NCI-H1092 treated with DMSO at 0.1 percent for 48 hours (cell line): ENCODE measurements around the gene LCE1C.

Experiments
- DNase-seq: peaks from one replicate; lab custom pipeline; 2025; lab: John Stamatoyannopoulos, UW

Gene LCE1C

DNA sequence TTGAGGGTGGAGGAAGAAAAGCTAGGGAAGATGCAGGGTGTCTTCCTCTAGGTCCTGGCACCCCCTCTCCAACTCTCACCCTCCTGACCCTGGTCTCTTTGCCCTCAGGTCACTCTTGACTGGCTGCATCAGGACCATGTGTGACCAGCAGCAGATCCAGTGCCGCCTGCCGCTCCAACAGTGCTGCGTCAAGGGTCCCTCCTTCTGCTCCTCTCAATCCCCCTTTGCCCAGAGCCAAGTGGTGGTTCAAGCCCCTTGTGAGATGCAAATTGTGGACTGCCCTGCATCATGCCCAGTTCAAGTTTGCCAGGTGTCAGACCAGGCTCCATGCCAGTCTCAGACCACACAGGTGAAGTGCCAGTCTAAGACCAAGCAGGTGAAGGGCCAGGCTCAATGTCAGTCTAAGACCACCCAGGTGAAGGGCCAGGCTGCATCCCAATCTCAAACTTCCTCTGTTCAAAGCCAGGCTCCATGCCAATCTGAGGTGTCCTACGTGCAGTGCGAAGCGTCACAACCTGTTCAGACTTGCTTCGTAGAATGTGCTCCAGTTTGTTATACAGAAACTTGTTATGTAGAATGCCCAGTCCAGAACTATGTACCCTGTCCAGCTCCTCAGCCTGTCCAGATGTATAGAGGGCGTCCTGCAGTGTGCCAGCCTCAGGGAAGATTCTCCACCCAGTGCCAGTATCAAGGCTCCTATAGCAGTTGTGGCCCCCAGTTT, 46.8 kb downstream of the LCE1C start:
- no peak for DNase-seq

DNA sequence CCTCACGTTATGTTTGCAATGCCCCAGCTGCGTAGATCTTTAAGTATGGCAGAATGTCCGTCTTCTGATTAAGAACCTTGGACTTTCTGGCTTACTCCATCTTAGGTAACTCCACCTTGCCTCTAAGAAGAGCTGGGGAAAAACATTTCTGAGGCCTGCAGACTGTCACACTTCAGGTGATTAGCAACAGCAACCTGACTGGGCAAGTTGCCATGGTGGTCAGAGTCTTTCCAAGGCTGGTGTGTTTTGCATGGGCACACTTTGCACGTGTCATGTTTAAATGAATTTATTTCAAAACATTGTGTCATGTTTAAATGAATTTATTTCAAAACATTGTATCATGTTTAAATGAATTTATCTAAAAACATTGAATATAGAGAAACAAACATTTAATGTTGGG, 47.8 kb downstream of the LCE1C start:
- DNase-seq = no peak

DNA sequence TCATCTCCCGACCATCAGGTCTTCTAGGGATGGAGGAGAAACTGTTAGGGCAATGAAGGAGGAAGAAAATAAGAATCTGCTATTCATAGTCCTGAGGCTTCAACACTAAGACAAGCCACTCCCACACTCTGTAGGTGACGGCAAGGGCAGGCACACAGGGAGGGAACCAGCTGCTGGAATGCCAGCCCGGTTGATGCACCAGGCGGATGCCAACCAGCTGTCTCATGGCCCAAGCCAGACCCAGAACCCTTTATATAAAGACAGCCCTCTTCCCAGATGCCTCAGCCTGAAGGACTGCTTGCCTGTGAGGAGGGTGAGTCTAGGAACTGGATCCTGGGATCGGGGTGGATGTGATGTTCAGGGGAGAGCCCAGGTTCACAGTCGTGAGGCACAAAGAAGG, 48.7 kb downstream of the LCE1C start, which contains the start of gene KPRP:
KPRP (plus strand) TSS at position 279 of the 400 bp plus-strand sequence. CDS start 1,564 bp downstream, outside the sequence.
- no peak for DNase-seq

DNA sequence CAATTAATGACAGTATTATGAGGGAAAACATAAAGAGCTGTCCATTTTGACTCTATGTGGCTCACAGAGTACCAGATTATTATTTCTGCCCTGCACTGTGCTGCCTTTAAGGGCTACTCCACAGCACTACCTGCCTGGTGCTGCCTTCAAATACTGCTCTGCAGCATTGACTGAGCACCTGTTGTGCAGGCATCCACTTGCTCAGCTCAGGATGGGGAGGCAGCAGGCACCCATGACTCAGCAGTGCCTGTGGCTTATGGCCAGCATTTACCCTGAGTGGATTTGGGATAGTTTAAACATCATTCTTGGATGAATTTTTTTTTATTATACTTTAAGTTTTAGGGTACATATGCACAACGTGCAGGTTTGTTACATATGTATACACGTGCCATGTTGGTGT, 49.6 kb downstream of the LCE1C start:
- DNase-seq = no peak
